ENCODE results near the gene PPA1.

- TF ChIP-seq CTCF (IDR thresholded peaks at IDR 0.05; ENCODE audit: low read length) (no peak), EZH2 (IDR thresholded peaks at IDR 0.05; ENCODE audit: borderline replicate concordance, low read length) (no peak)
Observed at GRCh38 chr10:70222340-70222794, 10.9 kb downstream of the PPA1 start.

Measured in OCI-LY1 (cell line).